Dendritic cell treated with granulocyte-macrophage colony-stimulating factor and Interleukin-4, amounts not matched to agents 40 ng/mL and 50 ng/mL, for 4 days (primary cell): ENCODE measurements around the gene ATP11A.

Experiments used
- H3K27ac Mint-ChIP-seq: one replicate; pipeline ENCODE4 v1.8.0; 2022; ENCODE audit warnings: mild to moderate bottlenecking, mixed read lengths
- H3K27me3 Mint-ChIP-seq: one replicate; pipeline ENCODE4 v1.8.0; 2022; ENCODE audit warnings: mild to moderate bottlenecking, mixed read lengths
- H3K36me3 Mint-ChIP-seq: one replicate; pipeline ENCODE4 v1.8.0; 2022; ENCODE audit warnings: low read depth, mixed read lengths
- H3K4me1 Mint-ChIP-seq: one replicate; pipeline ENCODE4 v1.8.0; 2022; ENCODE audit warnings: low read depth, mixed read lengths
- H3K4me3 Mint-ChIP-seq: one replicate; pipeline ENCODE4 v1.8.0; 2022; ENCODE audit warnings: mild to moderate bottlenecking, moderate library complexity, mixed read lengths
- H3K9me3 Mint-ChIP-seq: one replicate; pipeline ENCODE4 v1.8.0; 2022; ENCODE audit warnings: mixed read lengths
- intact Hi-C: fragments of 100-400 bp; cut with micrococcal nuclease; formaldehyde crosslinking; loops from one replicate; pipeline ENCODE4 v1.15.0; 2022

The ATP11A gene

GRCh38 chr13:112828756-112829155, 138.9 kb downstream of the ATP11A start:
- H3K9me3 Mint-ChIP-seq = no peaks in the 10 kb centered on the region
- H3K36me3 Mint-ChIP-seq = peaks cover 95% of the 10 kb centered on the region
- no peak overlapping the region for H3K4me3 Mint-ChIP-seq
- intact Hi-C loops = no loop called here
- H3K27me3 Mint-ChIP-seq = no peaks in the 10 kb centered on the region
- H3K4me1 Mint-ChIP-seq = no peaks in the 10 kb centered on the region
- H3K27ac Mint-ChIP-seq = no peak overlapping the region

GRCh38 chr13:112831196-112831595, 141.4 kb downstream of the ATP11A start:
- intact Hi-C loops = no loop called here
- H3K4me3 Mint-ChIP-seq = no peak overlapping the region
- H3K4me1 Mint-ChIP-seq = no peaks in the 10 kb centered on the region
- H3K36me3 Mint-ChIP-seq = peaks cover 95% of the 10 kb centered on the region
- no peaks in the 10 kb centered on the region for H3K9me3 Mint-ChIP-seq
- no peak overlapping the region for H3K27ac Mint-ChIP-seq
- no peaks in the 10 kb centered on the region for H3K27me3 Mint-ChIP-seq

GRCh38 chr13:112831801-112832200, 142.0 kb downstream of the ATP11A start:
- Mint-ChIP-seq H3K27me3 (no peaks in the 10 kb centered on the region), H3K36me3 (peaks cover 95% of the 10 kb centered on the region), H3K4me3 (no peak overlapping the region), H3K27ac (no peak overlapping the region), H3K4me1 (no peaks in the 10 kb centered on the region), H3K9me3 (no peaks in the 10 kb centered on the region)
- intact Hi-C loops = no loop called here

- Mint-ChIP-seq H3K27me3 (no peaks in the 10 kb centered on the region), H3K4me1 (no peaks in the 10 kb centered on the region), H3K36me3 (peaks cover 95% of the 10 kb centered on the region), H3K4me3 (no peak overlapping the region), H3K27ac (no peak overlapping the region), H3K9me3 (no peaks in the 10 kb centered on the region)
- intact Hi-C loops = no loop called here
These were observed 143.0 kb downstream of the ATP11A start for GRCh38 chr13:112832811-112833210.

GRCh38 chr13:112833551-112834257, 143.9 kb downstream of the ATP11A start:
- Mint-ChIP-seq H3K4me1 (no peaks in the 10 kb centered on the region), H3K4me3 (no peak overlapping the region), H3K27ac (no peak overlapping the region), H3K27me3 (no peaks in the 10 kb centered on the region), H3K9me3 (no peaks in the 10 kb centered on the region), H3K36me3 (peaks cover 95% of the 10 kb centered on the region)
- intact Hi-C loops = no loop called here

- intact Hi-C loops = no loop called here
- no peak overlapping the region for H3K27ac Mint-ChIP-seq
- no peaks in the 10 kb centered on the region for H3K27me3 Mint-ChIP-seq
- H3K4me3 Mint-ChIP-seq = no peak overlapping the region
- H3K9me3 Mint-ChIP-seq = no peaks in the 10 kb centered on the region
- H3K36me3 Mint-ChIP-seq = peaks cover 100% of the 10 kb centered on the region
- H3K4me1 Mint-ChIP-seq = no peaks in the 10 kb centered on the region
These were observed 145.5 kb downstream of the ATP11A start for GRCh38 chr13:112835344-112835743.

GRCh38 chr13:112835796-112836195, 146.0 kb downstream of the ATP11A start:
- no peaks in the 10 kb centered on the region for H3K4me1 Mint-ChIP-seq
- peaks cover 100% of the 10 kb centered on the region for H3K36me3 Mint-ChIP-seq
- H3K4me3 Mint-ChIP-seq = no peak overlapping the region
- no peaks in the 10 kb centered on the region for H3K9me3 Mint-ChIP-seq
- intact Hi-C loops = no loop called here
- no peak overlapping the region for H3K27ac Mint-ChIP-seq
- H3K27me3 Mint-ChIP-seq = no peaks in the 10 kb centered on the region

- H3K9me3 Mint-ChIP-seq = no peaks in the 10 kb centered on the region
- no peak overlapping the region for H3K27ac Mint-ChIP-seq
- H3K36me3 Mint-ChIP-seq = peaks cover 100% of the 10 kb centered on the region
- intact Hi-C loops = no loop called here
- H3K4me3 Mint-ChIP-seq = no peak overlapping the region
- H3K4me1 Mint-ChIP-seq = no peaks in the 10 kb centered on the region
- H3K27me3 Mint-ChIP-seq = no peaks in the 10 kb centered on the region
These were observed 147.1 kb downstream of the ATP11A start for GRCh38 chr13:112836940-112837339.

- Mint-ChIP-seq H3K4me1 (no peaks in the 10 kb centered on the region), H3K27ac (no peak overlapping the region), H3K27me3 (no peaks in the 10 kb centered on the region), H3K4me3 (no peak overlapping the region), H3K36me3 (peaks cover 100% of the 10 kb centered on the region), H3K9me3 (no peaks in the 10 kb centered on the region)
- intact Hi-C loops = no loop called here
These were observed 147.7 kb downstream of the ATP11A start for GRCh38 chr13:112837371-112838037.

GRCh38 chr13:112838038-112838841, 148.4 kb downstream of the ATP11A start:
- no peak overlapping the region for H3K4me3 Mint-ChIP-seq
- no peaks in the 10 kb centered on the region for H3K27me3 Mint-ChIP-seq
- peaks cover 100% of the 10 kb centered on the region for H3K36me3 Mint-ChIP-seq
- H3K9me3 Mint-ChIP-seq = no peaks in the 10 kb centered on the region
- H3K27ac Mint-ChIP-seq = no peak overlapping the region
- intact Hi-C loops = no loop called here
- H3K4me1 Mint-ChIP-seq = no peaks in the 10 kb centered on the region

GRCh38 chr13:112838842-112839117, 148.9 kb downstream of the ATP11A start:
- Mint-ChIP-seq H3K36me3 (peaks cover 100% of the 10 kb centered on the region), H3K27ac (no peak overlapping the region), H3K4me3 (no peak overlapping the region), H3K4me1 (no peaks in the 10 kb centered on the region), H3K9me3 (no peaks in the 10 kb centered on the region), H3K27me3 (no peaks in the 10 kb centered on the region)
- intact Hi-C loops = no loop called here

- Mint-ChIP-seq H3K9me3 (no peaks in the 10 kb centered on the region), H3K27ac (no peak overlapping the region), H3K4me3 (no peak overlapping the region), H3K27me3 (no peaks in the 10 kb centered on the region), H3K36me3 (peaks cover 100% of the 10 kb centered on the region), H3K4me1 (no peaks in the 10 kb centered on the region)
- intact Hi-C loops = no loop called here
These were observed 149.7 kb downstream of the ATP11A start for GRCh38 chr13:112839356-112840105.

GRCh38 chr13:112840472-112841302, 150.8 kb downstream of the ATP11A start:
- peaks cover 93% of the 10 kb centered on the region for H3K36me3 Mint-ChIP-seq
- intact Hi-C loops = no loop called here
- no peaks in the 10 kb centered on the region for H3K27me3 Mint-ChIP-seq
- no peak overlapping the region for H3K27ac Mint-ChIP-seq
- H3K4me1 Mint-ChIP-seq = no peaks in the 10 kb centered on the region
- H3K9me3 Mint-ChIP-seq = no peaks in the 10 kb centered on the region
- H3K4me3 Mint-ChIP-seq = no peak overlapping the region
